Neuronal stem cell (in vitro differentiated cells): ENCODE data around the gene PDZD2.
"Not testable (repeated sequence)": the region's sequence is repeated elsewhere in the genome, so short reads cannot be mapped to it uniquely, and the experiment has no call there.

Experiments
- DNase-seq: peaks from one replicate; pipeline ENCODE4 v3.0.0-alpha.2; 2013; ENCODE audit warnings: low spot score
- H2AFZ ChIP-seq: one replicate; pipeline ENCODE4 v1.6.1; 2013; ENCODE audit warnings: mild to moderate bottlenecking, low read length, inconsistent platforms
- H2AK5ac ChIP-seq: 2 replicates; pipeline ENCODE4 v1.6.1; 2013; ENCODE audit warnings: low read depth, mild to moderate bottlenecking, inconsistent platforms, low read length, moderate library complexity, mixed read lengths
- H2BK120ac ChIP-seq: 2 replicates; pipeline ENCODE4 v1.6.1; 2013; ENCODE audit warnings: low read depth, mild to moderate bottlenecking, inconsistent platforms, low read length, moderate library complexity, mixed read lengths
- H2BK12ac ChIP-seq: one replicate; pipeline ENCODE4 v1.6.1; 2013; ENCODE audit warnings: low read length, inconsistent platforms
- H2BK15ac ChIP-seq: 2 replicates; pipeline ENCODE4 v1.6.1; 2013; ENCODE audit warnings: mild to moderate bottlenecking, low read length, inconsistent platforms, mixed read lengths
- H2BK5ac ChIP-seq: one replicate; pipeline ENCODE4 v1.6.1; 2013; ENCODE audit warnings: inconsistent platforms, mild to moderate bottlenecking, low read length, moderate library complexity
- H3K14ac ChIP-seq: one replicate; pipeline ENCODE4 v1.6.1; 2013; ENCODE audit warnings: low read length, inconsistent platforms
- H3K18ac ChIP-seq: 2 replicates; pipeline ENCODE4 v1.6.1; 2013; ENCODE audit warnings: low read length, inconsistent platforms
- H3K23ac ChIP-seq: 2 replicates; pipeline ENCODE4 v1.6.1; 2013; ENCODE audit warnings: low read depth, mild to moderate bottlenecking, mixed read lengths, low read length, inconsistent platforms; ENCODE audit not compliant: poor library complexity
- H3K27ac ChIP-seq: replicated peaks from 3 replicates; pipeline ENCODE4 v1.5.1; 2013; ENCODE audit warnings: low read length, inconsistent platforms
- H3K27me3 ChIP-seq, 3 experiments: 2 replicates each; pipeline ENCODE4 v1.6.1; 2013; ENCODE audit warnings: low read length in 3 of 3, mild to moderate bottlenecking in 2 of 3, inconsistent platforms in 1 of 3, low read depth in 1 of 3, mixed read lengths in 1 of 3, moderate library complexity in 1 of 3; ENCODE audit not compliant: control insufficient read depth in 3 of 3, insufficient read depth in 3 of 3
- H3K36me3 ChIP-seq, 2 donors: replicated peaks in 1 of 2; 2 replicates each; pipeline ENCODE4 v1.6.1; 2013; ENCODE audit warnings: low read length in 2 of 2; ENCODE audit not compliant: control insufficient read depth in 2 of 2, insufficient read depth in 2 of 2
- H3K4ac ChIP-seq: 2 replicates; pipeline ENCODE4 v1.6.1; 2013; ENCODE audit warnings: inconsistent platforms, mild to moderate bottlenecking, low read length, moderate library complexity
- H3K4me1 ChIP-seq, 2 donors: 1 replicate in 1 of 2; 2 replicates in 1 of 2; pipeline ENCODE4 v1.6.1; 2013; ENCODE audit warnings: low read length in 2 of 2, low read depth in 1 of 2; ENCODE audit not compliant: control insufficient read depth in 2 of 2, insufficient read depth in 1 of 2
- H3K4me2 ChIP-seq: one replicate; pipeline ENCODE4 v1.6.1; 2013; ENCODE audit warnings: mild to moderate bottlenecking, low read length, inconsistent platforms; ENCODE audit not compliant: insufficient read depth, poor library complexity, severe bottlenecking
- H3K4me3 ChIP-seq, 2 donors: 2 replicates each; pipeline ENCODE4 v1.5.1; 2013; ENCODE audit warnings: low read length in 2 of 2, mild to moderate bottlenecking in 2 of 2, inconsistent platforms in 1 of 2, moderate library complexity in 1 of 2
- H3K79me1 ChIP-seq: one replicate; pipeline ENCODE4 v1.6.1; 2013; ENCODE audit warnings: low read depth, mild to moderate bottlenecking, inconsistent platforms, low read length, moderate library complexity
- H3K9ac ChIP-seq: one replicate; pipeline ENCODE4 v1.6.1; 2013; ENCODE audit warnings: mild to moderate bottlenecking, low read depth, low read length, inconsistent platforms; ENCODE audit not compliant: poor library complexity
- H3K9me3 ChIP-seq, 2 donors: replicated peaks in 1 of 2; 2 replicates each; pipeline versions ENCODE3 to v1.6.1; 2013; ENCODE audit warnings: low read length in 2 of 2, mild to moderate bottlenecking in 2 of 2, inconsistent platforms in 1 of 2, low read depth in 1 of 2, mixed read lengths in 1 of 2, moderate library complexity in 1 of 2; ENCODE audit not compliant: control insufficient read depth in 2 of 2, insufficient read depth in 1 of 2
- H4K8ac ChIP-seq: one replicate; pipeline ENCODE4 v1.6.1; 2013; ENCODE audit warnings: low read depth, mild to moderate bottlenecking, inconsistent platforms, low read length, moderate library complexity
- H4K91ac ChIP-seq: one replicate; pipeline ENCODE4 v1.6.1; 2013; ENCODE audit warnings: low read length, low read depth, mild to moderate bottlenecking, inconsistent platforms; ENCODE audit not compliant: poor library complexity
- WGBS, 2 donors: extraction: QIAGEN DNeasy Blood & Tissue Kit; methylation state at CpG; one replicate each; pipeline ENCODE4 v1.1.7; 2013; ENCODE audit warnings: missing lambda C conversion rate in 2 of 2, mixed read lengths in 1 of 2; ENCODE audit not compliant: insufficient read length in 2 of 2, insufficient replicate concordance in 1 of 2; ENCODE audit errors: extremely low coverage in 2 of 2; 5-methylcytosine and 5-hydroxymethylcytosine counted together

PDZD2 gene

GRCh38 chr5:32116574-32117313, 477.8 kb downstream of the PDZD2 start:
- no peak overlapping the region for H3K4me2 ChIP-seq
- no peak overlapping the region for H2BK12ac ChIP-seq
- H2BK15ac ChIP-seq = no peak overlapping the region
- H4K91ac ChIP-seq = no peak overlapping the region
- no peak overlapping the region for H3K14ac ChIP-seq
- H3K4me3 ChIP-seq = no peak overlapping the region
- no peaks in the 10 kb centered on the region for H3K27me3 ChIP-seq
- no peaks in the 10 kb centered on the region for H3K79me1 ChIP-seq
- no peak overlapping the region for H3K23ac ChIP-seq
- no peak overlapping the region for H3K27ac ChIP-seq
- H2BK120ac ChIP-seq = no peak overlapping the region
- no peaks in the 10 kb centered on the region for H3K4me1 ChIP-seq
- peaks cover 10 to 84% of the 10 kb centered on the region in 2 donors for H3K36me3 ChIP-seq
- H3K9me3 ChIP-seq = no peaks in the 10 kb centered on the region
- H3K4ac ChIP-seq = no peak overlapping the region
- no peak overlapping the region for H4K8ac ChIP-seq
- no peak for DNase-seq
- WGBS, 2 donors = no CpG with 5 or more reads among the region's 4 CpGs
- no peak overlapping the region for H3K9ac ChIP-seq
- H2BK5ac ChIP-seq = no peak overlapping the region
- H2AFZ ChIP-seq = no peak overlapping the region
- H3K18ac ChIP-seq = no peak overlapping the region
- H2AK5ac ChIP-seq = no peak overlapping the region

- H3K23ac ChIP-seq, H3K27ac ChIP-seq, H2BK5ac ChIP-seq, H3K4me1 ChIP-seq, H2BK15ac ChIP-seq, H3K79me1 ChIP-seq, H3K9me3 ChIP-seq, DNase-seq, H3K14ac ChIP-seq, H4K91ac ChIP-seq, H2AK5ac ChIP-seq, H2AFZ ChIP-seq, H3K4me3 ChIP-seq, H3K4me2 ChIP-seq, H2BK12ac ChIP-seq, H4K8ac ChIP-seq, H3K9ac ChIP-seq, H3K27me3 ChIP-seq, H2BK120ac ChIP-seq, H3K4ac ChIP-seq, H3K18ac ChIP-seq: not testable (repeated sequence)
- WGBS, 2 donors = no CpG with 5 or more reads among the region's 8 CpGs
- peaks cover 11 to 86% of the 10 kb centered on the region in 2 donors for H3K36me3 ChIP-seq
These were observed 480.0 kb downstream of the PDZD2 start for GRCh38 chr5:32118922-32119321.

GRCh38 chr5:32123058-32123805, 484.3 kb downstream of the PDZD2 start:
- Histone ChIP-seq H2BK120ac (no peak overlapping the region), H2BK12ac (no peak overlapping the region), H4K91ac (no peak overlapping the region), H3K27ac (no peak overlapping the region), H2BK5ac (no peak overlapping the region), H2AK5ac (no peak overlapping the region), H2AFZ (no peak overlapping the region), H3K9me3 (no peaks in the 10 kb centered on the region), H3K23ac (no peak overlapping the region), H2BK15ac (no peak overlapping the region), H3K9ac (no peak overlapping the region), H3K36me3 (peaks cover 16 to 92% of the 10 kb centered on the region in 2 donors), H3K18ac (no peak overlapping the region), H3K79me1 (no peaks in the 10 kb centered on the region), H3K4me2 (no peak overlapping the region), H3K27me3 (no peaks in the 10 kb centered on the region), H3K4me3 (no peak overlapping the region), H4K8ac (no peak overlapping the region), H3K14ac (no peak overlapping the region), H3K4ac (no peak overlapping the region), H3K4me1 (no peaks in the 10 kb centered on the region)
- no peak for DNase-seq
- WGBS, 2 donors = no CpG with 5 or more reads among the region's 8 CpGs

GRCh38 chr5:32123889-32124676, 485.2 kb downstream of the PDZD2 start:
- Histone ChIP-seq H2AK5ac (no peak overlapping the region), H2BK15ac (no peak overlapping the region), H3K4me2 (no peak overlapping the region), H2BK120ac (no peak overlapping the region), H2BK12ac (no peak overlapping the region), H3K14ac (no peak overlapping the region), H3K9ac (no peak overlapping the region), H3K9me3 (no peaks in the 10 kb centered on the region), H3K4ac (no peak overlapping the region), H3K18ac (no peak overlapping the region), H3K27ac (no peak overlapping the region), H3K4me1 (no peaks in the 10 kb centered on the region), H3K36me3 (peaks cover 16 to 99% of the 10 kb centered on the region in 2 donors), H2AFZ (no peak overlapping the region), H3K23ac (no peak overlapping the region), H2BK5ac (no peak overlapping the region), H4K8ac (no peak overlapping the region), H3K4me3 (no peak overlapping the region), H3K79me1 (no peaks in the 10 kb centered on the region), H4K91ac (no peak overlapping the region), H3K27me3 (no peaks in the 10 kb centered on the region)
- WGBS, 2 donors = no CpG with 5 or more reads among the region's 6 CpGs
- no peak for DNase-seq
